PFSK-1 (cell line): Measurements from ENCODE around the gene PRDX4.

Source experiments
- FOXP2 ChIP-seq: optimal IDR thresholded peaks from 2 replicates; pipeline ENCODE3; 2011; ENCODE audit warnings: borderline replicate concordance, control low read depth, inconsistent platforms; ENCODE audit not compliant: insufficient read depth; ENCODE audit errors: extremely low read length, extremely low read depth
- POLR2AphosphoS5 ChIP-seq: IDR thresholded peaks from 2 replicates; pipeline ENCODE4 v1.6.1; 2012; ENCODE audit warnings: low read depth, mild to moderate bottlenecking, control low read depth, low read length, moderate library complexity
- REST ChIP-seq, 2 experiments: IDR thresholded peaks; 2 replicates each; pipeline versions ENCODE4 v1.6.1 to v1.8.0; 2011 to 2012; ENCODE audit warnings: low read depth in 2 of 2, low read length in 2 of 2, control low read depth in 1 of 2, inconsistent platforms in 1 of 2, mild to moderate bottlenecking in 1 of 2, moderate library complexity in 1 of 2; ENCODE audit not compliant: insufficient read depth in 1 of 2
- SIN3A ChIP-seq: IDR thresholded peaks from 2 replicates; pipeline ENCODE4 v1.6.1; 2012; ENCODE audit warnings: mild to moderate bottlenecking, low read length, moderate library complexity, borderline replicate concordance; ENCODE audit not compliant: insufficient read depth
- TAF1 ChIP-seq: IDR thresholded peaks from 2 replicates; pipeline ENCODE4 v1.6.1; 2012; ENCODE audit warnings: low read length, control low read depth, borderline replicate concordance; ENCODE audit not compliant: insufficient read depth

PRDX4 gene

GRCh38 chrX:23628131-23628530 is 39.2 kb upstream of the PRDX4 start:
- TF ChIP-seq POLR2AphosphoS5, result no peak
- no peak for TF ChIP-seq REST (IDR thresholded peaks at IDR 0.05; ENCODE audit: insufficient read depth in 1 of 2, low read depth in 2 of 2, low read length in 2 of 2)
- TF ChIP-seq FOXP2, result no peak

- TF ChIP-seq FOXP2 (no peak), TAF1 (no peak), POLR2AphosphoS5 (no peak), REST (IDR thresholded peaks at IDR 0.05; ENCODE audit: insufficient read depth in 1 of 2, low read depth in 2 of 2, low read length in 2 of 2) (no peak), SIN3A (no peak)
These were observed 36.2 kb upstream of the PRDX4 start for GRCh38 chrX:23631136-23631535.

- no peak for TF ChIP-seq POLR2AphosphoS5
- TF ChIP-seq FOXP2, result no peak
- no peak for TF ChIP-seq TAF1
- no peak for TF ChIP-seq REST (IDR thresholded peaks at IDR 0.05; ENCODE audit: insufficient read depth in 1 of 2, low read depth in 2 of 2, low read length in 2 of 2)
- no peak for TF ChIP-seq SIN3A
These were observed 33.3 kb upstream of the PRDX4 start for GRCh38 chrX:23633834-23634580.

GRCh38 chrX:23637187-23637586 is 30.1 kb upstream of the PRDX4 start:
- TF ChIP-seq SIN3A (no peak), POLR2AphosphoS5 (no peak), FOXP2 (no peak), TAF1 (no peak), REST (IDR thresholded peaks at IDR 0.05; ENCODE audit: insufficient read depth in 1 of 2, low read depth in 2 of 2, low read length in 2 of 2) (no peak)

- TF ChIP-seq SIN3A (no peak), POLR2AphosphoS5 (no peak), TAF1 (no peak), REST (IDR thresholded peaks at IDR 0.05; ENCODE audit: insufficient read depth in 1 of 2, low read depth in 2 of 2, low read length in 2 of 2) (no peak), FOXP2 (no peak)
These were observed 24.3 kb upstream of the PRDX4 start for GRCh38 chrX:23643020-23643419.
